GM19025 (cell line): Measurements from ENCODE around the gene RFX4.
"Not testable (repeated sequence)": the region's sequence is repeated elsewhere in the genome, so short reads cannot be mapped to it uniquely, and the experiment has no call there.

Experiments
- ATAC-seq: cut with Tn5 transposase; IDR thresholded peaks from one replicate; pipeline ENCODE4 v1.9.1; 2021; ENCODE audit warnings: mild to moderate bottlenecking, low read depth, moderate library complexity; ENCODE audit not compliant: unreplicated experiment

The RFX4 gene

DNA sequence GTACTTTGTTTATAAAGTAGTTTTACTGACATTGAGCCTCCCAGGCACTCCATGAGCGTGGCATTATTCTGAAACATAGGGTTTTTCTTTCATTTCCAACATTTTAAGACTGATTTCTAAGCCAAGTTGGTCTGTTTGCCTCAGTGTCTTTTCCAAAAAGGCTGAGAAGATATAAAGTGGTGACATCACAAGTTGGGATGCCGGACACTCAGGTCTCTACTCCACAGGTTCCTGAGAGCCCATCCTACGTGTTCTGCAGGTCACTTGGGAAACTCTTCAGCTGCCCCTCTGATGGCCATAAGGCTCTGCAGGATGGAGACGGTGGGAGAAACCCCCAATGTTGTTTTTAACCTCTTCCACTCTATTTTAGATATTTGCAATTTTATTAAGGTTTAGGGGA lies 6.0 kb downstream of the RFX4 start:
- no peak for ATAC-seq

DNA sequence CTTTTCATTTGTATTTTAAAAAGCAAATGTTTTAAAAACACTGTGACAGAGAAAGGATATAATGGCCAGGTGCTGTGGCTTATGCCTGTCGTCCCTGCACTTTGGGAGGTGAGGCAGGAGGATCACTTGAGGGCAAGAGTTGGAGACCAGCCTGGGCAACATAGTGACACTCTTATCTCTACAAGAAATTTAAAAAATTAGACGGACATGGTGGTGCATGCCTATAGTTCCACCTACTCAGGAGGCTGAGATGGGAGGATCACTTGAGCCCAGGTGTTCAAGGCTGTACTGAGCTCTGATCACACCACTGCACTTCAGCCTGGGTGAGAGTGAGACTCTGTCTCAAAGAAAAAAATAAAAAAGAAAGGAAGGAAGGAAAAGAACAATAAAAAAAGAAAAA lies 7.8 kb downstream of the RFX4 start:
- ATAC-seq = no peak

DNA sequence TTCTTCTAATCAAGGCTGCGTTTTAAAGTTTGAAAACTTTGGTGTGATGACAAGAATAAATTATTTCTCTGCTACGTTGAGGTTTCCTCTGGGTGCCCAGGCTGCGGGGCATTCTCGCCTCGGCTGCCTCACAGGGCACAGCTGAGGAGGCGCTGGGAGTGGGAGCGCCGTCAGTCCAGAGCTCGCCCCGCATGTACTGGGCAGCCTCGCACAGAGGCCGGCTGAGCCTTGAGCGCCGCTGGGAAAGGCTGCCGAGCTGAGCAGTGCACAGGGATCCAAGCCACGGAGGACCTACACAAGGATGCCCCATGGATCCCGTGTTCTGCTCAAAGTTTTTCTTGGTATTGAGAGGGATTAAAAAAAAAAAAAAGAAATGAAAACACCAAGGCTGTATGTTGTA lies 11.6 kb downstream of the RFX4 start:
- ATAC-seq = no peak

DNA sequence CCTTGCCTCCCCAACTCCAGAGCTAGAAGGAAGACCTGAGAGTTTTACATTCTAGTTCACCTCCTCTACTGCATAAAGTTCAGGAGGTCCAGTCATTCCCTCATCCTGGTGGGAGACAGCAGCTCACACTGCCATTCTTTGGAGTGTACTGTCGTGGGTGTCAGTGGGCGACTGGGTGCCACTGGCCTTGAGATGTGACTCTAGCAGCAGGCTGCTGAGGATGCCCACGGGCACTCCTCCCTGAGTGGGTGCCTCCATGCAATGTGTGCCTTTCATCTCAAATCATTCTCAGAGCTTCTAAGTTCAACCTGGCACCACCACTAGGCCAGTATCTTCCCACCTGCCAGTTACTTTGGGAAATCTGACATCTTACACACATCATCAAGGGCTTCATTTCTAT lies 12.5 kb downstream of the RFX4 start:
- no peak for ATAC-seq

DNA sequence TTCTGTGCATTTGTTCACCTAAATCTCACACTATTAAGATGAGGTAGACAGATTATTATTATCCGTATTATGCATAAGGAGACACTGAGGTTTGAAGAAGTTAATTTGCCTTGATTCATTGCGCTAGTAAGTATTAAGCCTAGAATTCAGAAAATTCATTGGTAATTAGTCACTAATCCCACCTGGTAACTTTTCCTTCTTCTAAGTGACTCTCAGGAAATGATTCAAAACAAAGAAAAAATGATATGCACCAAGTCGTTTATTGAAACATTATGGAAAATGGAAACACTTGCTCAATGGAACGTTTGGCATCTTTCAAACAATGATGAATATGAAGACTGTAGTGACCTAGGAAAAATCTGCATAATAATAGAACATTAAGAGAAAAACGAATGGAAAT lies 15.2 kb downstream of the RFX4 start:
- no peak for ATAC-seq

DNA sequence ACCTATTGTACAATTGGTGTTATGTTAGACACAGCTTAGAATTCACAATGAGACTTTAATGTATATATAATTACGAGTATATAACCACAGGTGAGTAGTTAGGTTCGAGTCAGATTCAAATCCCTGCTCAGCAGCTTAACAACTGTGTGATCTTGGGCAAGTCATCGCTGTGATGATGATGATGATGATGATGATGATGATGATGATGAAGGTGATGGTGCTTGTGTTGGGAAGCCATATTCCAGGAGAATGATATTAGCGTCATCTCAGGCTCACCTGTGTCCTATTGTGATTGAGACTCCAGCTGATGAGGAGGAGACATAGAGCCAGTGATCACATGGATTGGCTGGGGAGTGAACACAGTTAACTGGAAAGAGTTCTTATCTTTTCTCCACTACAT lies 16.5 kb downstream of the RFX4 start:
- ATAC-seq = no peak

DNA sequence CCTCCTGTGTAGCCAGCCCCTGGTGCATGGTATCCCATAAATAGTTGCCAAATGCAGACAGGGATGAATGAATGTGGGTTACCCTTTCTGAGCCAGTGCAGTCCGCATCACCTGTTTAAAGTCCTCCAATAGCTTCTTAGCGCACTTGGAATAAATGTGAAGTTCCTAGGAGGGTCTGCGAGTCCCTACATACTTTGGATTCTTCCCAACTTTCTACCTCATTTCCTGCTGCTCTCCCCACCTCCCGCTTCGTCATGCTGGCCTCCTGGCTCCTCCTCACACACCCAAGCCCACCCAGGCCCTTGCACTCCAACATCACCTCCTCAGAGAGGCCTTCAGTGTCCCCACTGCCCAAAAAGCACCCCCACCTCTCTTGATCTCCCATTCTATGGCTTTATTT lies 17.7 kb downstream of the RFX4 start:
- ATAC-seq = no peak

DNA sequence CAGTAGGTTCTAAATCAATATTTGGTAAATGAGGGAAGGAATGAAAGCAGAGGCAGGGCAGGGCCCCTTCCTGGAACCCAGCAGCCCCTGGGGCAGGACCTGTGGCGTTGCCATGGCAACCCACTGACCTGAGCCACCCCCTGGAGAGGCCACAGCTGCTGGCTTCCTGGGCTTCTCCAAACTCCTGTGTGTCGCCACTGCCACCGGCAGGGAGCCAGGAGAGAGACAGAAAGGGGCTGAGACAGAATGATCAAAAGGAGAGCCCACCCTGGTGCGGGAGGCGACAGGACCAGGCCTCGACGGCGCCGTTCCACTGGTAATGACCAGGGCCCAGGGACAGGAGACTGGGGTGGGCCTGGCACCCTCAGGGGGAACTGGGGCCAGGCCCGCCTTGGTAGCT lies 18.2 kb downstream of the RFX4 start:
- no peak for ATAC-seq

DNA sequence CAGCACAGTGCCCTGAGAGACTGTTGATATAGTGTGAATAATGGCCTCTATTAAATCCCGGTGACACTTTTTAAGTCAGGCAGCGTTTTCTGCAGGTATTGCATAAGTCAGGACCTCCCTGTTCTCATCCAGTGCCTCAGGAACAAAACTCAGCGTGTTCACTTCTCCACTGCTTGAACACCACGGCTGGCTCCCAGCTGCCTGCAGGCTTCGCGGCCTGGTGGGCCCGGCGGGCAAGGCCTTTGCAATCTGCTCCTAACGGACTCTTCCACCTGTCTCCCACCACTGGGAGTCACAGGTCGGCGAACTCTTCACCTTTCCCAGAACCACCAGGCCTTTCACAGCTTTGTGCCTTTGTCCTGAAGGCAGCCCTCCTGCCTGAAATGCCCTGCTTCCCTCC lies 18.7 kb downstream of the RFX4 start:
- ATAC-seq = no peak

DNA sequence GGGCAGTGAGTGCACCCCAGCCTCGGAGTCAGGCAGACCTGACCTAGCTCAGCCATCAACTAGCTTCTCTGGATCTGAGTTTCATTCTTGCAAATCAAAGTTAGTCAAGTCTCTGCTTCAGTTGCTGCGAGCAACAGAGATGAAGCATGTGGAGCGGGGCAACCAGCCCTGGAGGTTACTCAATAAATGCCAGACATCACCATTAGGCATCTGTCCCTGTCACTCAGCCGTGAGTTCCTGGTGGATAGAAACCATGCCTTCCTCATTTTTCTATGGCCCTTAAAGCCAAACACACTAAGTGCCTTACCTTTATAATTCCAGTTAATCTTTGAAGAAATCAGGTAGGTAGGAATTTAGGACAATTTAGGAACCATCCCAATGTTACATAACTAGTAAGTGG lies 19.3 kb downstream of the RFX4 start:
- no peak for ATAC-seq

DNA sequence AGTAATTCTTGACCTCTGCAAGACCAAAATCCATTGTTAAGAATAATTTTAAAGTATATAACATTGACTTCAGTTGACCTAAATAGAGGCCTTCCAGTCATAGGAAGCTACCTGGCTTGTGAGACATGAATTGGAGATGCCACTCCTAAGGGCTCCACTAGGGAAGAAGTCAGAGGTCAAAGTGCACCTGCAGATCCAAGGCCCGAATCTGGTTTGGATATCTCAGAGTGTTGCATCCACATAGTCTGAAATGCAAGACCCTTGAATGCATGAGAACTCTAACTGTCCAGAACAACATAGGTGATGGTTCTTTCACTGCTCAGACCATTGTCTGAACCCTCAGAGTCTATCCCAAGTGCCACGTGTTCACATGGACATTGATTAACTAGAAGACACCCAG lies 22.4 kb downstream of the RFX4 start:
- ATAC-seq = no peak

DNA sequence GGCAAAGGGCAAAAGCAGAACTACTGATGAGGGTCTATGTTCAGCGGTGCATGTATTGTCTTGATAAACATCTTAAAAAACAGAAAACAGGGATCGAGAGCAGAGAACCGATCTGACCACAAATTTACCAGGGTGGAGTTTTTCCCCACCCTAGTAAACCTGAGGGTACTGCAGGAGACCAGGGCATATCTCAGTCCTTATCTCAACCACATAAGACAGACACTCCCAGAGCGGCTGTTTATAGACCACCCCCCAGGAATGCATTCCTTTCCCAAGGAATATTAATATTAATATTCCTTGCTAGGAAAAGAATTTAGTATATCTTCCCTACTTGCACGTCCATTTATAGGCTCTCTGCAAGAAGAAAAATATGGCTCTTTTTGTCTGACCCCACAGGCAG lies 37.8 kb downstream of the RFX4 start:
- not testable (repeated sequence) for ATAC-seq

DNA sequence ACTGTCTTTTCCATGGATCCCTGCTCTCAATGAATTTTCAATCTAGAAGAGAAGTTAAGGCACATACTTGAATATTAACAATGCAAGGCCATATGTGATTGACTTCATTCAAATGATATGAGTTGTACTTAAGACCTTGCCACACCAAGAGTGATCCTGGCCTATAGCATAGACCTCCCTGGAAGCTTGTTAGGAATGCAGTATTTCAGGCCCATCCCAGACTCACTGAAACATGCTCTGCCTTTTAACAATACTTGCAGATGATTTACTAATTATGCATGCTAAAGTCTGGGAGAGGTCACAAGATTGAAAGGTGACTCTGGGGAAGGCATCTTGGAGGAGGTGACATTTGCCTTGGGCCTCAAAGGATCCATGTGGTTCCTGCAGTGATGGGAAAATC lies 43.2 kb downstream of the RFX4 start:
- no peak for ATAC-seq

DNA sequence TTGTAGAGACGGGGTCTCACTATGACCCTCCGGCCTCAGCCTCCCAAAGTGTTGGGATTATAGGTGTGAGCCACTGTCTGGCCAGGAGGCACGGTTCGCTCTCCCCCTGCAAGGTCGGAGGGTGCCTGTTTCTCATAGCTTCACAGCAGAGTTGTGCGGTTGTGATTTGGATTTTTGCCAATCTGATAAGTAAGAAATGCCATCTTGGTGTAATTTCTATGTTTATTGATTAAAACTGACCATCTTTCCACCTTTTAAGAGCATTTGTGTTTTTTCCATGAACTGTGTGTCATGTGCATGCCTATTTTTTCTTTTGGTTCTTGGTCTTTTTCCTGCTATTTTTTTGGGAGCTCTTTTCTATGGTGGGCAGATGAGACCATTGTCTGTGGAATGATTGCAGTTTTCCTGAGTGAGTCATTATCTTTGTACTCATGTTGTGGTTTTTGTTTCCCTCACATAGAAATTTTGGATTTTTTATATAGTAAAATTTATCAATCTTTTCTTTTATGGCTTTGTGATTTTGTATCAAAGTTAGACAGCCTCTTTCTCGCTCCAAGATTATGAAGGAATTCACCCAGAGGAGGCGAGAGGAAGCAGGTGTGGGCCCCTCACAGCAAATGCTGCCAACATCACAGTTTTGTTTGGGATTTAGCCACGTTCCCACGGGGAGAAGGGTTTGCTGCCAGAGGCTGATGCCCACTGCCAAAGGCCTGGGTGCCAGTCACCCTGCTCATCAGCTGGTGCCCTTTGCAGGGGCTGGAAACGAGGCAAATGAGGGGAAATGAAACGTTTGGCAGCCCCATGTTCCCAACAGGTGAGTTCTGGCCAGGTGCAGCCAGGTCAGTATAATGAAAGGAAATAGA lies 47.2 kb downstream of the RFX4 start:
- no peak for ATAC-seq

DNA sequence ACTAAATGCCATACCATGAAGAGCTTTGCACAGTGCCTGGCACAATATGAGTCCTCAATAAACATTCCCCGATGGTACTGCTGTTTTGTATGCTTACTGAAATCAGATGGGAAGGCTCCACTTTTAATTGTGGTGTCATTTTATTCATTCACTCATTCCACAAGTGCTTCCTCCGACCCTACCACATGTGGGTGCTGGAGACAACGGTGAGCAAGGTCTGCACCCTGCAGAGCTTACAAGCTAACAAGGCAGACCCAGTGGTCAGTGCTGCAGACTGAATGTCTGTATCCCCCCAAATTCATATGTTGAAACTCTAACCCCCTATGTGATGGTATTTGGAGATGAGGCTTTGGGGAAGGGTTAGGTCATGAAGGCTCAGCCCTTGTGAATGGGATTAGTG lies 48.3 kb downstream of the RFX4 start:
- no peak for ATAC-seq

DNA sequence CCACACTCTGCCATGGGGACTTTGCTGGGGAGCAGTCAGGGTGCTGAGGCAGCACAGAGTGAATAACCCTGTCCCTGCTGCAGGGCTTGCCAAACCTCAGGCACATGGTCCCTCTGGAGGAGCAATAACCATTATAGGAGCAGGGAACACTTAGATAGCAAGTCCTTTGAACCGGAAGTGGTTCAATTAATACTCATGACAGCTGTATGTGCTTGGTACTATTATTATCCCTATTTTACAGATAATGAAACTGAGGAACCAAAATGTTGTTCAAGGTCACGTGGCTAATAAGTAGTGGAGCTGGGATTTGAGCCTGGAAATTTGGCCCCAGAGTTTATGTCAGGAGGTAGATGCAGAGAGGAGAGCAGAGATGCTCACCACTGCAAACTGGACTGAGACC lies 49.0 kb downstream of the RFX4 start:
- ATAC-seq = no peak

DNA sequence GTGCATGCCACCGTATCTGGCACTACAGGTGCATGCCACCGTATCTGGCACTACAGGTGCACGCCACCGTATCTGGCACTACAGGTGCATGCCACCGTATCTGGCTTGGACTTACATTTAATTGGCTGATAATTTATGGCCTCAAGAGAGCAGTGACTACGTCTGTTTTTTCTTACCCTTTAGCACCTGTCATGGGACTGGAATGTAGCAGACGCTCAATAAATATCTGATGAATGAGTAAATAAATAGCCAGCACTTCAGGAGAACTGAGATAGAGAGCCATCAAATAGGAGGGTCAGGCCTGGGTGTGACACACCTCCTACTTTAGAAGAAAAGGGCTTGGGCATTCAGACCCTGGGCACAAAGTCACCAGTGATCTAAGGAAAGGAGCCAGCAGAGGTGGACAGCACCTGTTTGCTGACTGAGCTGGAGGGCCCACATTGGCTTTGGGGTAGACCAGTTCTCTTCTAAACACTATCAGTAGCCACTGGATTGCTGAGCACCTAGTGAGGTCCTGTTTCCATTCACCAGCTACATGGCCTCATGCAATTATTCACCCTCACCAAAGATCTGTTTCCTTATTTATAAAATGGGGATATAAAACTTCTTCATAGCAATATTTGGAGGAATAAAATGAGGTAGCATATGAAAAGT lies 50.1 kb downstream of the RFX4 start:
- ATAC-seq = no peak

DNA sequence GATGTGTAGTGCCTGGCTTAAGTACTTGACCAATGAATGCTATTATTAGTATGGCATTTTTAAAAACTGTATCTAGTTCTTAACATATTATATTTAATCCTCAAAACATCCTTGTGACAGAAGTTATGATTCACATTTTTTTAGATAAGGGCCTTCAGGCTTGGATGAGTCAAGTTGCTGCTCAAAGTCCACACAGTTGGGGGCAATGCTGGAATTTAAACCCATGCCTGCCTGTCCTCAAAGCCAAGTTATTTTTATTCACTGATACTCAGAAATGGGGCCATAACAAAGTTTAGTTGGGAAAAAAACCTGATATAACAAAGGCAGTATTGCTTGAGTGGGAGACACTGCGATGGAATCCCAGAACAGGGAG lies 50.6 kb downstream of the RFX4 start:
- ATAC-seq = no peak

DNA sequence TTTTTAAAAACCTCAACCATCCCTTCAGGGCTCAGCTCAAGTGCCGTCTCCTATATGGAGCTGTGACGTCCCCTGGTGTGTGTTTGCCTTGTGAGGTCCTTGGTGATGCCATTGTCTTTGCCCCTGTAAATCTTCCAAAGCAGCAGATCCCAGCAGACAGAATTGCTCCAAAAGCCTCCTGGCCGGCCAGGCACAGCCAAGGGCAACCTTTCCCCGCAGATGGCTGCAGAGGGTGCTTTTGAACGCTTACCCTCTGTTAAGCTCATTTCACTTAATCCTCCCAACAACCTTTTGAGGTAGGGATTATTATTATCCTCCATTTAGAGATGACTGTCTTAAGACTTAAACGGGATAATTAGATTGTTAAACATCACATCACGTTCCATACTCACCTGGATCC lies 51.4 kb downstream of the RFX4 start:
- no peak for ATAC-seq

DNA sequence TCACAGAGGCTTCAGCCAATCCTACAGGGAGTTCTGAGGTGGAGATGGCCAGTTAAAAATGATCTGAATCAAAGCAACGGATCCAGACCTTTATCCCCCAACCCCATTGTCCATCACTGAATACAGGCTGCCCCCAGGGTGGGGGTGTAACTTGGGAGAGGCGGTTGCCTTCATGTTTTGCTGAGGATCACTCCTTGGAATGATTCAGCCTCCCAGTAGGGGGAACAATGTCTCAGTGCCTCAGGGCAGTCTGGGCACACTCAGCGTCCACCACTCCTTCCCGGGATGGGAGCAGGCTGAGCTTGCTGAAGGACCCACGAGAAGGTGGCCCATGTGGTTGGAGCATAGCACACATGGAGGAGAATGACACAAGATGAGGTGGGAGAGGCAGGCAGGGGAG lies 60.2 kb downstream of the RFX4 start:
- no peak for ATAC-seq

DNA sequence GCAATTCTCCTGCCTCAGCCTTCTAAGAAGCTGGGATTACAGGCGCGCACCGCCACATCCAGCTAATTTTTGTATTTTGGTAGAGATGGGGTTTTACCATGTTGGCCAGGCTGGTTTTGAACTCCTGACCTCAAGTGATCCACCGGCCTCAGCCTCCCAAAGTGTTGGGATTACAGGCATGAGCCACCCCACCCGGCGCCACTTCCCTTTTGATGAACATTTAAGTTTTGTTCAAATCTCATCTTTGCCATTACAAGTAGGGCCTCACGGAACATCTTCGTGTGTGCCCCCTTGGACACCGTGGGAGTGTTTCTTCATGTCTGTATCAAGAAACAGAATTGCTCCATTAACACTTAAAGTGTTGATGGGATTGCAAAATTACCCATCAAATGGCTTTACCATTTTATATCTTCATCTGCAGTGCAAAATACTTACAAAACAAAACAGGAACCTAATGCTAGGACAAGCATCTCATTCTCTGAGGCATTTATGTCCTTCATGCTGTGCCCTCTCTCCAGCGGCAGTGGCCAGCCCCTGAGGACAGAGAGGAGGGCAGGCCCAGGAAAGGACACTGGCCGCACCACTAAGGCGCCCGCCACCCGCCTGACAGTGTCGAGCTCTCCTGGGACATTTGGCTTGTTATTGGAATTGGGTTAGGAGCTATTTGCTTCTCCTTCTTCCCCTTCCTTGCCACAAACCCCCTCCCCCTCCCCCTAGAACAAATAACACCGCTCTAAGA lies 61.7 kb downstream of the RFX4 start:
- no peak for ATAC-seq

DNA sequence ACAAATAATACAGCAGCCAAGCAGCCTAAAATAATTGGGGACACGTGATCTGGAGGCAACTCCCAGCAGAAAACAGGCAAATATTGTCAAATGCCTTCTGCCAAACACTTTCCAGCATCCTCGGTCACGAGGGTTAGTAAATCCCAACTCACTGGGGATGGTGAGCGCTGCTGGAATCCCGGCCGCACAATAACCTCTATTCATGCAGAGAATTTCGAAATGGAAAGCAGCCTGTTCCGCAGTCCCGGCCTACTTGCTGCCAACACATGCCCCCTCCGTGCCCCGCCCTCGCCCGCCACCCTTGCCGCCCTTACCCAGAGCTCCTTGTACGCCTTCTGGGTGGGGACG lies 62.2 kb downstream of the RFX4 start:
- no peak for ATAC-seq
